ES-I3 (cell line): ENCODE data around the gene CSRNP3.

ENCODE experiments used
- H3K36me3 ChIP-seq: 2 replicates; pipeline ENCODE4 v1.6.1; 2013; ENCODE audit warnings: mild to moderate bottlenecking, low read length, control low read depth, moderate library complexity; ENCODE audit not compliant: insufficient read depth
- H3K4me1 ChIP-seq: 2 replicates; pipeline ENCODE4 v1.6.1; 2013; ENCODE audit warnings: mild to moderate bottlenecking, control low read depth, low read length; ENCODE audit not compliant: insufficient read depth
- H3K9ac ChIP-seq: 2 replicates; pipeline ENCODE4 v1.6.1; 2013; ENCODE audit warnings: low read depth, mild to moderate bottlenecking, low read length, moderate library complexity
- H3K9me3 ChIP-seq: 2 replicates; pipeline ENCODE4 v1.6.1; 2013; ENCODE audit warnings: mild to moderate bottlenecking, low read length, moderate library complexity; ENCODE audit not compliant: control insufficient read depth, insufficient read depth

Gene CSRNP3

GRCh38 chr2:165450156-165450555 lies 19.3 kb upstream of the CSRNP3 start:
- Histone ChIP-seq H3K4me1 (no peaks in the 10 kb centered on the region), H3K9ac (no peak overlapping the region), H3K36me3 (no peaks in the 10 kb centered on the region), H3K9me3 (no peaks in the 10 kb centered on the region; the same call in 1 of the 2 replicates)

GRCh38 chr2:165452327-165452726 lies 17.2 kb upstream of the CSRNP3 start:
- H3K9ac ChIP-seq = no peak overlapping the region
- no peaks in the 10 kb centered on the region for H3K4me1 ChIP-seq
- H3K36me3 ChIP-seq = no peaks in the 10 kb centered on the region
- no peaks in the 10 kb centered on the region for H3K9me3 ChIP-seq

GRCh38 chr2:165453561-165454094 lies 15.9 kb upstream of the CSRNP3 start:
- Histone ChIP-seq H3K4me1 (no peaks in the 10 kb centered on the region), H3K9me3 (no peaks in the 10 kb centered on the region), H3K9ac (no peak overlapping the region), H3K36me3 (no peaks in the 10 kb centered on the region)

GRCh38 chr2:165454905-165455304 lies 14.6 kb upstream of the CSRNP3 start:
- Histone ChIP-seq H3K9ac (no peak overlapping the region), H3K9me3 (no peaks in the 10 kb centered on the region), H3K4me1 (no peaks in the 10 kb centered on the region), H3K36me3 (no peaks in the 10 kb centered on the region)

- Histone ChIP-seq H3K36me3 (no peaks in the 10 kb centered on the region), H3K9ac (no peak overlapping the region), H3K4me1 (no peaks in the 10 kb centered on the region), H3K9me3 (no peaks in the 10 kb centered on the region)
Measured at GRCh38 chr2:165456027-165456426, 13.5 kb upstream of the CSRNP3 start.

GRCh38 chr2:165462443-165462842 lies 7.1 kb upstream of the CSRNP3 start:
- no peak overlapping the region for H3K9ac ChIP-seq
- no peaks in the 10 kb centered on the region for H3K36me3 ChIP-seq
- H3K4me1 ChIP-seq = no peaks in the 10 kb centered on the region
- H3K9me3 ChIP-seq = no peaks in the 10 kb centered on the region

GRCh38 chr2:165466386-165466785 lies 3.1 kb upstream of the CSRNP3 start:
- H3K9me3 ChIP-seq = no peaks in the 10 kb centered on the region
- peaks cover 6% of the 10 kb centered on the region; the same call in 1 of the 2 replicates for H3K4me1 ChIP-seq
- no peak overlapping the region for H3K9ac ChIP-seq
- H3K36me3 ChIP-seq = no peaks in the 10 kb centered on the region

GRCh38 chr2:165467921-165468320 lies 1.6 kb upstream of the CSRNP3 start:
- no peaks in the 10 kb centered on the region for H3K36me3 ChIP-seq
- no peaks in the 10 kb centered on the region for H3K9me3 ChIP-seq
- peaks cover 6% of the 10 kb centered on the region; the same call in 1 of the 2 replicates for H3K4me1 ChIP-seq
- H3K9ac ChIP-seq = no peak overlapping the region

- H3K9ac ChIP-seq = peak overlapping the region; percentile 63; the same call in 1 of the 2 replicates
- no peaks in the 10 kb centered on the region for H3K9me3 ChIP-seq
- no peaks in the 10 kb centered on the region for H3K36me3 ChIP-seq
- H3K4me1 ChIP-seq = peaks cover 18% of the 10 kb centered on the region; the same call in 1 of the 2 replicates
Measured at GRCh38 chr2:165470361-165470760, 863 bp downstream of the CSRNP3 start.

- Histone ChIP-seq H3K9ac (no peak overlapping the region), H3K9me3 (no peaks in the 10 kb centered on the region), H3K4me1 (peaks cover 18% of the 10 kb centered on the region; the same call in 1 of the 2 replicates), H3K36me3 (no peaks in the 10 kb centered on the region)
Measured at GRCh38 chr2:165471349-165471950, 2.0 kb downstream of the CSRNP3 start.

GRCh38 chr2:165472922-165473321 lies 3.4 kb downstream of the CSRNP3 start:
- no peak overlapping the region for H3K9ac ChIP-seq
- no peaks in the 10 kb centered on the region for H3K9me3 ChIP-seq
- H3K4me1 ChIP-seq = peaks cover 18% of the 10 kb centered on the region; the same call in 1 of the 2 replicates
- no peaks in the 10 kb centered on the region for H3K36me3 ChIP-seq

- Histone ChIP-seq H3K36me3 (no peaks in the 10 kb centered on the region), H3K9me3 (no peaks in the 10 kb centered on the region), H3K4me1 (peaks cover 11% of the 10 kb centered on the region; the same call in 1 of the 2 replicates), H3K9ac (no peak overlapping the region)
Measured at GRCh38 chr2:165474619-165475276, 5.2 kb downstream of the CSRNP3 start.

GRCh38 chr2:165475277-165476004 lies 5.9 kb downstream of the CSRNP3 start:
- peaks cover 11% of the 10 kb centered on the region; the same call in 1 of the 2 replicates for H3K4me1 ChIP-seq
- no peaks in the 10 kb centered on the region for H3K36me3 ChIP-seq
- H3K9me3 ChIP-seq = no peaks in the 10 kb centered on the region
- H3K9ac ChIP-seq = no peak overlapping the region

- no peaks in the 10 kb centered on the region; the same call in 1 of the 2 replicates for H3K36me3 ChIP-seq
- H3K4me1 ChIP-seq = peaks cover 4% of the 10 kb centered on the region; the same call in 1 of the 2 replicates
- no peak overlapping the region for H3K9ac ChIP-seq
- no peaks in the 10 kb centered on the region for H3K9me3 ChIP-seq
Measured at GRCh38 chr2:165479856-165480255, 10.4 kb downstream of the CSRNP3 start.
